HepG2 (cell line): ENCODE data around the gene HSCB. TPM values are rescaled to one million over a fixed set of nuclear protein-coding genes. Genes with fewer than 3 reads are reported as not detected.
A peak's percentile ranks its signal among the peaks of the same experiment; 100 is the strongest.

ENCODE experiments used
- DRAP1 ChIP-seq: IDR thresholded peaks from 2 replicates; pipeline ENCODE4 v1.6.1; 2016; ENCODE audit warnings: missing genetic modification reagents, missing compliant biosample characterization
- HHEX ChIP-seq: IDR thresholded peaks from 2 replicates; pipeline ENCODE4 v1.6.1; 2016; ENCODE audit warnings: control low read depth
- MAX ChIP-seq: IDR thresholded peaks from 2 replicates; pipeline ENCODE4 v1.6.1; 2012; ENCODE audit warnings: inconsistent platforms
- MLX ChIP-seq: IDR thresholded peaks from 2 replicates; pipeline ENCODE4 v1.6.1; 2016
- RXRA ChIP-seq: sonication (generic); formaldehyde crosslinking; IDR thresholded peaks from 2 replicates; pipeline ENCODE4 v1.5.1; 2020; ENCODE audit warnings: missing genetic modification reagents
- RXRB ChIP-seq: IDR thresholded peaks from 2 replicates; pipeline ENCODE4 v1.6.1; 2016; ENCODE audit warnings: borderline replicate concordance, missing genetic modification reagents, missing compliant biosample characterization
- SMAD1 ChIP-seq: sonication (generic); formaldehyde crosslinking; IDR thresholded peaks from 2 replicates; pipeline ENCODE4 v1.4.0; 2020; ENCODE audit warnings: missing genetic modification reagents, low read depth, mild to moderate bottlenecking, borderline replicate concordance
- SMAD3 ChIP-seq: sonication (generic); formaldehyde crosslinking; IDR thresholded peaks from 2 replicates; pipeline ENCODE4 v1.4.0; 2020; ENCODE audit warnings: missing genetic modification reagents
- SNRNP70 ChIP-seq: fragments of 200-400 bp; formaldehyde crosslinking; IDR thresholded peaks from 2 replicates; pipeline ENCODE4 v1.6.1; 2017; ENCODE audit warnings: mild to moderate bottlenecking, low read depth, low read length, moderate library complexity
- SRF ChIP-seq: IDR thresholded peaks from 2 replicates; pipeline ENCODE4 v1.6.1; 2011; ENCODE audit warnings: mild to moderate bottlenecking, low read depth, low read length, moderate library complexity
- SRY ChIP-seq: sonication (generic); formaldehyde crosslinking; IDR thresholded peaks from 2 replicates; pipeline ENCODE4 v1.8.0; 2022; ENCODE audit warnings: mild to moderate bottlenecking, missing genetic modification reagents
- TFDP2 ChIP-seq: sonication (generic); formaldehyde crosslinking; IDR thresholded peaks from 2 replicates; pipeline ENCODE4 v1.4.0; 2020; ENCODE audit warnings: missing genetic modification reagents
- ZBTB39 ChIP-seq: sonication (generic); formaldehyde crosslinking; IDR thresholded peaks from 2 replicates; pipeline ENCODE4 v1.5.0; 2020; ENCODE audit warnings: missing genetic modification reagents
- ZC3H13 ChIP-seq: sonication (generic); formaldehyde crosslinking; IDR thresholded peaks from 2 replicates; pipeline ENCODE4 v1.8.1; 2023; ENCODE audit warnings: mild to moderate bottlenecking, missing genetic modification reagents, moderate library complexity
- ZFP36L1 ChIP-seq: sonication (generic); formaldehyde crosslinking; IDR thresholded peaks from 2 replicates; pipeline ENCODE4 v1.8.0; 2022; ENCODE audit warnings: mild to moderate bottlenecking, missing genetic modification reagents, moderate library complexity
- ZGPAT ChIP-seq: IDR thresholded peaks from 2 replicates; pipeline ENCODE4 v1.6.1; 2016; ENCODE audit warnings: mild to moderate bottlenecking
- ZNF275 ChIP-seq: sonication (generic); formaldehyde crosslinking; IDR thresholded peaks from 2 replicates; pipeline ENCODE4 v1.8.0; 2022; ENCODE audit warnings: missing genetic modification reagents, mild to moderate bottlenecking, inconsistent platforms, borderline replicate concordance
- ZNF282 ChIP-seq: fragments of 450-650 bp; IDR thresholded peaks from 2 replicates; pipeline ENCODE4 v1.6.1; 2018; ENCODE audit not compliant: partially characterized antibody
- ZNF30 ChIP-seq: sonication (generic); formaldehyde crosslinking; IDR thresholded peaks from 2 replicates; pipeline ENCODE4 v1.5.0; 2020; ENCODE audit warnings: mild to moderate bottlenecking, missing genetic modification reagents
- ZNF335 ChIP-seq: sonication (generic); formaldehyde crosslinking; IDR thresholded peaks from 2 replicates; pipeline ENCODE4 v1.4.0; 2020; ENCODE audit warnings: missing genetic modification reagents
- ZNF350 ChIP-seq: sonication (generic); formaldehyde crosslinking; IDR thresholded peaks from 2 replicates; pipeline ENCODE4 v1.4.0; 2020; ENCODE audit warnings: mild to moderate bottlenecking, low read depth, missing genetic modification reagents, borderline replicate concordance
- ZNF367 ChIP-seq: sonication (generic); formaldehyde crosslinking; IDR thresholded peaks from 2 replicates; pipeline ENCODE4 v1.4.0; 2020; ENCODE audit warnings: missing genetic modification reagents, borderline replicate concordance
- ZSCAN9 ChIP-seq: IDR thresholded peaks from 2 replicates; pipeline ENCODE4 v1.6.1; 2016; ENCODE audit warnings: borderline replicate concordance
- polyA plus RNA-seq, 8 experiments: library from polyadenylated mRNA; depleted of rRNA in 3 of 8; stranded (reverse) in 7 of 8; unstranded in 1 of 8; fragments of >200 nt; fragmentation: Illumina TruSeq in 4 of 8; extraction: Trizol in 4 of 8; gene quantifications; 2 replicates each; pipeline versions ENCODE4 v1.2.1 to v1.2.3, GENCODE V29; 2011 to 2016; ENCODE audit warnings: low read depth in 4 of 8, missing spikeins in 1 of 8, mixed read lengths in 1 of 8; ENCODE audit not compliant: insufficient read depth in 1 of 8
- total RNA-seq, 5 experiments: library from RNA; depleted of rRNA; stranded (reverse); fragments of >200 nt; fragmentation: Illumina TruSeq; extraction: Trizol; gene quantifications; 2 replicates each; pipeline ENCODE4 v1.2.3, GENCODE V29; 2016; ENCODE audit warnings: low read depth in 1 of 5

Gene HSCB
- total and polyA plus RNA-seq, 2 of the 13 experiments (the other 11 are each of a cell fraction or from before 2014, with no cell fraction given): 15.4 to 20.9 TPM

- peak; percentile 44; the same call in 1 of the 2 replicates for TF ChIP-seq ZNF335 (CRISPR knock-in tag)
- no peak for TF ChIP-seq SNRNP70
- 0 out of 2 replicates have a peak, but pooled peaks have one; percentile 66 for TF ChIP-seq ZFP36L1
- TF ChIP-seq HHEX (CRISPR knock-in tag): no peak
- peak; percentile 41; the same call in 1 of the 2 replicates for TF ChIP-seq RXRA (CRISPR knock-in tag)
- TF ChIP-seq MLX (CRISPR knock-in tag): no peak
- no peak for TF ChIP-seq ZNF30
- no peak for TF ChIP-seq SRF
- peak; percentile 88 for TF ChIP-seq ZNF350
- TF ChIP-seq ZSCAN9 (CRISPR knock-in tag): no peak; the same call in none of the 2 replicates
- peak; percentile 29; the same call in 1 of the 2 replicates for TF ChIP-seq RXRB (CRISPR knock-in tag)
- TF ChIP-seq SMAD3 (CRISPR knock-in tag): peak; percentile 46; the same call in 1 of the 2 replicates
- TF ChIP-seq SMAD1: no peak
- TF ChIP-seq SRY: 0 out of 2 replicates have a peak, but pooled peaks have one; percentile 41
- TF ChIP-seq ZNF275 (CRISPR knock-in tag): 0 out of 2 replicates have a peak, but pooled peaks have one; percentile 7
- TF ChIP-seq TFDP2 (CRISPR knock-in tag): peak; percentile 98
- no peak for TF ChIP-seq ZNF282
- TF ChIP-seq MAX: peak; percentile 72; the same call in 1 of the 2 replicates
- peak; percentile 65 for TF ChIP-seq ZGPAT (CRISPR knock-in tag)
- TF ChIP-seq ZC3H13 (CRISPR knock-in tag): 0 out of 2 replicates have a peak, but pooled peaks have one; percentile 63
- no peak for TF ChIP-seq ZNF367 (CRISPR knock-in tag)
- peak; percentile 79 for TF ChIP-seq DRAP1 (CRISPR knock-in tag)
- TF ChIP-seq ZBTB39 (CRISPR knock-in tag): no peak
Measured at GRCh38 chr22:28741785-28742561, at the start of gene HSCB, which contains the start of gene CHEK2 (continued).
